M059J (cell line): Measurements from ENCODE around the gene PTCH2. TPM values are rescaled to one million over a fixed set of nuclear protein-coding genes. Genes with fewer than 3 reads are reported as not detected.
"Not testable (repeated sequence)": the region's sequence is repeated elsewhere in the genome, so short reads cannot be mapped to it uniquely, and the experiment has no call there.

ENCODE experiments used
- DNase-seq: peaks from one replicate; pipeline ENCODE4 v3.0.0-alpha.2; 2012; ENCODE audit warnings: low read depth
- total RNA-seq: library from RNA; depleted of rRNA; stranded (reverse); fragments of >200 nt; shearing (Covaris generic); gene quantifications from 2 replicates; pipeline ENCODE4 v1.2.3, GENCODE V29; 2014

PTCH2 gene
- total RNA-seq, 1 experiment from 2014 or later: not detected

- peak; percentile 60 for DNase-seq
These were observed 39.5 kb downstream of the PTCH2 start for GRCh38 chr1:44803312-44804095.

- DNase-seq: no peak
These were observed 40.1 kb downstream of the PTCH2 start for GRCh38 chr1:44803062-44803311.

GRCh38 chr1:44802306-44803061 lies 40.6 kb downstream of the PTCH2 start:
- no peak for DNase-seq

GRCh38 chr1:44801491-44802305 lies 41.4 kb downstream of the PTCH2 start:
- no peak for DNase-seq

GRCh38 chr1:44799770-44800584 lies 43.1 kb downstream of the PTCH2 start, which contains the start of gene PLK3:
Gene PLK3 (plus strand): TSS chr1:44800377. CDS start chr1:44800464, 87 bp downstream.
- peak; percentile 95 for DNase-seq

GRCh38 chr1:44798481-44799365 lies 44.3 kb downstream of the PTCH2 start:
- DNase-seq: no peak

- not testable (repeated sequence) for DNase-seq
These were observed 45.2 kb downstream of the PTCH2 start for GRCh38 chr1:44797886-44798285.

- no peak for DNase-seq
These were observed 50.1 kb downstream of the PTCH2 start for GRCh38 chr1:44792736-44793502.

- DNase-seq: no peak
These were observed 51.9 kb downstream of the PTCH2 start for GRCh38 chr1:44790968-44791801.

GRCh38 chr1:44788120-44788860 lies 54.8 kb downstream of the PTCH2 start, which contains the start of gene BEST4:
Gene BEST4 (minus strand): TSS chr1:44788170. CDS start chr1:44787705, 465 bp downstream.
- no peak for DNase-seq

GRCh38 chr1:44787506-44787905 lies 55.5 kb downstream of the PTCH2 start:
- no peak for DNase-seq

- no peak for DNase-seq
These were observed 56.1 kb downstream of the PTCH2 start for GRCh38 chr1:44786841-44787426.

- DNase-seq: no peak
These were observed 56.8 kb downstream of the PTCH2 start for GRCh38 chr1:44786138-44786840.

- no peak for DNase-seq
These were observed 57.4 kb downstream of the PTCH2 start for GRCh38 chr1:44785501-44786137.

- DNase-seq: no peak
These were observed 58.0 kb downstream of the PTCH2 start for GRCh38 chr1:44785029-44785380.
